SJCRH30 (cell line): ENCODE measurements around the gene PIM3. TPM values are rescaled to one million over a fixed set of nuclear protein-coding genes. Genes with fewer than 3 reads are reported as not detected.

Experiments
- DNase-seq, 2 experiments: peaks; one replicate each; pipeline ENCODE4 v3.0.0-alpha.2; 2015 to 2020
- H3K27ac ChIP-seq: fragments of 250-450 bp; sonication (Bioruptor Pico); 2 replicates; pipeline ENCODE4 v1.5.1; 2020; ENCODE audit warnings: mild to moderate bottlenecking, moderate library complexity
- H3K27me3 ChIP-seq: fragments of 250-450 bp; sonication (Bioruptor Pico); 2 replicates; pipeline ENCODE4 v1.5.1; 2020; ENCODE audit warnings: mild to moderate bottlenecking, moderate library complexity
- H3K36me3 ChIP-seq: fragments of 250-450 bp; sonication (Bioruptor Pico); 2 replicates; pipeline ENCODE4 v1.5.1; 2020; ENCODE audit warnings: mild to moderate bottlenecking, moderate library complexity
- H3K4me1 ChIP-seq: fragments of 250-450 bp; sonication (Bioruptor Pico); 2 replicates; pipeline ENCODE4 v1.5.1; 2020; ENCODE audit warnings: mild to moderate bottlenecking, moderate library complexity
- H3K4me3 ChIP-seq: fragments of 250-450 bp; sonication (Bioruptor Pico); 2 replicates; pipeline ENCODE4 v1.5.1; 2020; ENCODE audit warnings: mild to moderate bottlenecking, moderate library complexity
- H3K9me3 ChIP-seq: fragments of 250-450 bp; sonication (Bioruptor Pico); replicated peaks from 2 replicates; pipeline ENCODE4 v1.5.1; 2020; ENCODE audit warnings: mild to moderate bottlenecking, moderate library complexity
- total RNA-seq: library from RNA; depleted of rRNA; stranded (reverse); fragments of >200 nt; shearing (Covaris generic); gene quantifications from 2 replicates; pipeline ENCODE4 v1.2.3, GENCODE V29; 2014; rRNA removed

Gene PIM3
- 51.2 and 53.6 TPM in 2 replicates for total RNA-seq

- peak; percentile 98 to 99 for DNase-seq
- Histone ChIP-seq H3K4me3 (peak within 1 kb of the TSS; percentile 64), H3K9me3 (no peaks in the 10 kb centered on the region), H3K27me3 (no peaks in the 10 kb centered on the region), H3K27ac (peak within 1 kb of the TSS; percentile 60), H3K36me3 (peaks cover 21% of the 10 kb centered on the region), H3K4me1 (peaks cover 35% of the 10 kb centered on the region)
These were observed at the start of gene PIM3 for GRCh38 chr22:49960159-49961004. Gene PIM3 (plus strand): TSS chr22:49960772. CDS start chr22:49960948, 176 bp downstream.

DNA sequence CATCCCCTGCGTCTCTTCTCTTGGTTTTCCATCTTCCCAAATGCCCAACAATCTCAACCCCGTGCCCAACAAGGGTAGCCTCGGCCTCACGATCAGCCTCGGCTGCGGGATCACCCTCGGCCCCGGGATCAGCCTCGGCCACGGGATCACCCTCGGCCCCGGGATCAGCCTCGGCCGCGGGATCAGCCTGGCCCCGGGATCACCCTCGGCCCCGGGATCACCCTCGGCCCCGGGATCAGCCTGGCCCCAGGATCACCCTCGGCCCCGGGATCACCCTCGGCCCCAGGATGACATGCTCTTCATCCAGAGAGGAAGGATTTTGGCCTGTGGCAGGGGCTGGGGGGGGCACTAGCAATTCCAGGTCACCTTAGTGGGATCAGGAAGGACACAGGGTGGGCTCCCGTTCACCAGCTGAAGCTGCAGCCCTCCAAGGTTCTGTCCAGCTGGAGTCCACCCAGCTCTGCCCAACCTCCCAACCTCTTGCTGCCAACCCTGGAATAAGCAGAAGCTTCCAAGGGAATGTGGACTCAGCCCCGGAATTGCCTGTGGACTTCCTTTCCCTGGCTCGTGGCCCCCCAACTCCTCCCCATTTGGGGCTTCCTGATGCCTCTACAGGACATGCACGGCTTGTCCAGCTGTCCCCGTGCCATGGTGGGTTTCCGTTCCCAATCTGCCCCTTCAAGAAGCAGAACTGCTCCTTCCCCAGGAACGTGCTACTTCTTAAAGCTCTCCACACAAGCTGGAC is 48.5 kb upstream of the PIM3 start:
- H3K36me3 ChIP-seq, result peaks cover 12% of the 10 kb centered on the region
- no peak overlapping the region for H3K27ac ChIP-seq
- no peaks in the 10 kb centered on the region; the same call in 1 of the 2 replicates for H3K4me1 ChIP-seq
- no peak for DNase-seq
- H3K27me3 ChIP-seq, result no peaks in the 10 kb centered on the region
- H3K4me3 ChIP-seq, result no peak overlapping the region
- no peaks in the 10 kb centered on the region for H3K9me3 ChIP-seq

DNA sequence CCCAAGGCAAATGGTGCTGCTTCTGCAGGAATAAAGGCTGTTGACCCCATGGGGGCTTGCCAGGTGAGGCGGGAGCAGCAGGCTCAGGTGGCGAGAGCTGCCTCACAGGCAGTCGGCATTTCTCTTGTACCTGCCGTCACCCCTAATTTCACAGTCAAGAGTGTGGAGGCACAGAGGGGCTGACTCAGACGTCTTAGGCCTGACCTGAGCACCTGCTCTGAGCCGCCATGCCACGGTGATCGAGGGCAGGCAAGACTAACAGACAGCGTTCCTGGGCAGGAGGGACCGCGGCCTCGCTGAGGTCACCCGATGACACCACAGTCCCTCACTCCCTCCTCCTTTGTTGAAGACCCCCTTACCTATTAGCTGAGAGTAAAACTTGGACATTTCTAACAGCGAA is 47.5 kb upstream of the PIM3 start:
- Histone ChIP-seq H3K4me1 (peaks cover 4% of the 10 kb centered on the region; the same call in 1 of the 2 replicates), H3K9me3 (no peaks in the 10 kb centered on the region), H3K4me3 (no peak overlapping the region), H3K36me3 (peaks cover 5% of the 10 kb centered on the region; the same call in 1 of the 2 replicates), H3K27me3 (no peaks in the 10 kb centered on the region), H3K27ac (no peak overlapping the region)
- no peak for DNase-seq

DNA sequence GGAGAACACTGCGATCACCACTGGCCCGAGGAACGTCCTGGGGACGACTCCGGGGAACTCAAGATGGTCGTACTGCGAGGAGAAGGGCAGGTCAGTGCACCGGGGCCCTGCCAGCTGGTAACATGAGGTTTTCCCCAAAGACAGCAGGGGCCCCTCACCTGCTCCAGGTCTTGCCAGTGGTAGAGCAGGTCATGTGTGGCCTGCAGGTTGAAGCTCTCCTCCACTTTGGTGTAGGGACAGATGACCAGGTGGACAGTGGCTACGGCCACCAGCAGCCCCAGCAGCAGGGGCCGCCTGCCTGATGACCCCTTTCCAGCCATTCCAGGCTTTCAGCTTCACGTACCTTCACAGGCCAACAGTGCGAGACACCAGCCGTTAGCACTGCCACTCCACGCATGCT is 47.1 kb upstream of the PIM3 start:
- DNase-seq, result no peak
- Histone ChIP-seq H3K27me3 (no peaks in the 10 kb centered on the region), H3K36me3 (peaks cover 5% of the 10 kb centered on the region; the same call in 1 of the 2 replicates), H3K9me3 (no peaks in the 10 kb centered on the region), H3K27ac (no peak overlapping the region), H3K4me1 (peaks cover 4% of the 10 kb centered on the region; the same call in 1 of the 2 replicates), H3K4me3 (no peak overlapping the region)

DNA sequence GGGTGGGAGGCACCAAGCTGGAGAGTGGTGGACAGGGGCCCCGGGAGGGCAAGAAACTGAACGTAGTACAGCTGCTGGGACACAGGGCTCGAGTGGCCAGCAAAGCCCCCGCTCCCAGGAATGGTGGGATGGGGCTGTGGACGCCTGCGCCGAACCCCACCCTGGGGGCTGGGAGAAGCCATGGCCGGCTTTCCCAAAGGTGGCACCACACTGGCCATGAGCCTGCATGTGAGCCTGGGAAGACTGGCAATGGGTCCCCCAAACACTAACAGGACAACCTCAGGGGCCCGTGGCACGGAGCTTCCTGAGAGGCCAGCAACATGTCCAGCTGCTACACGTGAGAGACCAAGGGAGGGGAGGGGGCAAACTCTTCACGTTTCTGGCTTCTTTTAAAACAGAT is 46.3 kb upstream of the PIM3 start:
- no peaks in the 10 kb centered on the region for H3K27me3 ChIP-seq
- H3K36me3 ChIP-seq, result peaks cover 5% of the 10 kb centered on the region; the same call in 1 of the 2 replicates
- no peak for DNase-seq
- H3K4me3 ChIP-seq, result no peak overlapping the region
- no peak overlapping the region for H3K27ac ChIP-seq
- peaks cover 4% of the 10 kb centered on the region; the same call in 1 of the 2 replicates for H3K4me1 ChIP-seq
- no peaks in the 10 kb centered on the region for H3K9me3 ChIP-seq

DNA sequence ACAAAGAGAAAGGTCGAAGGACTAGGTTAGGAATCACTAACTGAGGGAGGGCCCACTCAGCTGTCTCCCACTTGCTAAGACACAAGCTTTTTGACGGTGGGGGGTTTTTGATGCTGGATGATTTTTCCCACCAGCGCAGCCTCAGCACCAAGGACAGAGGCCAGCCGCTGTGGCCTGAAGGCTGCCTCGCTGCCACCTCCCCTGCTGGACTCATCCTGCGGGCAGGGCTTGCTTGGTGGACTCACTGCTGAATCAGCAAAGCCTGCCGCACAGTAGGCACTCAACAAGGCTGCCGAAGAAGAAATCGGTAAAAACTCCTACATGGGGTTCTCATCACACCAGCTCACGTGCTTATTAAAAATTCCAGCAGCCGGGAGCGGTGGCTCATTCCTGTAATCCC is 45.0 kb upstream of the PIM3 start:
- H3K27me3 ChIP-seq, result no peaks in the 10 kb centered on the region
- peaks cover 4% of the 10 kb centered on the region; the same call in 1 of the 2 replicates for H3K4me1 ChIP-seq
- no peak overlapping the region for H3K4me3 ChIP-seq
- H3K9me3 ChIP-seq, result no peaks in the 10 kb centered on the region
- H3K36me3 ChIP-seq, result peaks cover 5% of the 10 kb centered on the region; the same call in 1 of the 2 replicates
- no peak for DNase-seq
- H3K27ac ChIP-seq, result no peak overlapping the region

GRCh38 chr22:49916831-49917230 is 43.7 kb upstream of the PIM3 start:
- Histone ChIP-seq H3K36me3 (peaks cover 5% of the 10 kb centered on the region; the same call in 1 of the 2 replicates), H3K27ac (no peak overlapping the region), H3K4me3 (no peak overlapping the region), H3K4me1 (peaks cover 4% of the 10 kb centered on the region; the same call in 1 of the 2 replicates), H3K27me3 (no peaks in the 10 kb centered on the region), H3K9me3 (no peaks in the 10 kb centered on the region)
- DNase-seq, result no peak

DNA sequence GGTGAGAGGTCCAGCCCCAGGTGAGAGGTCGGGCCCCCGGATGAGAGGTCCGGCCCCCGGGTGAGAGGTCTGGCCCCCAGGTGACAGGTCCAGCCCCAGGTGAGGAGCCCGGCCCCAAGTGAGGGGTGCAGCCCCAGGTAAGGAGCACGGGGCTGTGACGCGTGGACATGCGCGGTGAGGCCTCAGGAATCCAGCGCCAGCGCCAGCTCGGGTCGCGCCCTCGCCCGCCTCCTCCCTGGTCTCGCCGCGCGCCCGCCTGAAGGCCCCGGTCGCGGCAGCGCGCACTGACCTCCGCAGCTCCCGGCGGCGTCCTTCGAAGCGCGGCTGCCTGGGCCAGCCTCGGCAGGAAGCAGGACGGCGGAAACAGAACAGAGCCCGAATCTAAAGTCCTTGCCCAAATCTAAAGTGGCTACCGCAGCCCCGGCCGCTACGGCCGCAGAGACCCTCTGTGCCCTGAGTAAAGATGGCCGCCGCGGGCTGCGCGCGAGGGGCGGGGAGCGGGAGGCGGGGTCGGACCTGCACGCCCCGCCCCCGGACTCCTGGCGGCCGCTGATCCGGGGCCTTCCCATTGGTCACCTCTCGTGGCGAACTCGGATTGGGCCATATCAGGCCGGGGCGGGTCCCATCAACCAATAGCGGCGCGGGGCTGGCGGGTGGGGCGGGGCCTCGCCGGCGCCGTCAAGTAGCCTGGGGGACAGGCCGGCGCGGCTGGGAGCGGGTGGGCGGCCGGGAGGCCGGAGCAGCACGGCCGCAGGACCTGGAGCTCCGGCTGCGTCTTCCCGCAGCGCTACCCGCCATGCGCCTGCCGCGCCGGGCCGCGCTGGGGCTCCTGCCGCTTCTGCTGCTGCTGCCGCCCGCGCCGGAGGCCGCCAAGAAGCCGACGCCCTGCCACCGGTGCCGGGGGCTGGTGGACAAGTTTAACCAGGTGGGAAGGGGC is 42.3 kb upstream of the PIM3 start, which contains the start of the genes ALG12 and CRELD2:
TSS of gene ALG12 (minus strand) at position 465 of the 937 bp plus-strand sequence. CDS start 4,673 bp downstream, outside the sequence.
TSS of gene CRELD2 (plus strand) at position 661 of the 937 bp plus-strand sequence. CDS start at position 797, 136 bp downstream.
- Histone ChIP-seq H3K9me3 (no peaks in the 10 kb centered on the region), H3K4me3 (peak within 1 kb of the TSS; percentile 73), H3K27ac (peak within 1 kb of the TSS; percentile 58), H3K27me3 (no peaks in the 10 kb centered on the region), H3K4me1 (peaks cover 4% of the 10 kb centered on the region; the same call in 1 of the 2 replicates), H3K36me3 (peaks cover under 1% of the 10 kb centered on the region; the same call in 1 of the 2 replicates)
- peak; percentile 99 to 100 for DNase-seq

DNA sequence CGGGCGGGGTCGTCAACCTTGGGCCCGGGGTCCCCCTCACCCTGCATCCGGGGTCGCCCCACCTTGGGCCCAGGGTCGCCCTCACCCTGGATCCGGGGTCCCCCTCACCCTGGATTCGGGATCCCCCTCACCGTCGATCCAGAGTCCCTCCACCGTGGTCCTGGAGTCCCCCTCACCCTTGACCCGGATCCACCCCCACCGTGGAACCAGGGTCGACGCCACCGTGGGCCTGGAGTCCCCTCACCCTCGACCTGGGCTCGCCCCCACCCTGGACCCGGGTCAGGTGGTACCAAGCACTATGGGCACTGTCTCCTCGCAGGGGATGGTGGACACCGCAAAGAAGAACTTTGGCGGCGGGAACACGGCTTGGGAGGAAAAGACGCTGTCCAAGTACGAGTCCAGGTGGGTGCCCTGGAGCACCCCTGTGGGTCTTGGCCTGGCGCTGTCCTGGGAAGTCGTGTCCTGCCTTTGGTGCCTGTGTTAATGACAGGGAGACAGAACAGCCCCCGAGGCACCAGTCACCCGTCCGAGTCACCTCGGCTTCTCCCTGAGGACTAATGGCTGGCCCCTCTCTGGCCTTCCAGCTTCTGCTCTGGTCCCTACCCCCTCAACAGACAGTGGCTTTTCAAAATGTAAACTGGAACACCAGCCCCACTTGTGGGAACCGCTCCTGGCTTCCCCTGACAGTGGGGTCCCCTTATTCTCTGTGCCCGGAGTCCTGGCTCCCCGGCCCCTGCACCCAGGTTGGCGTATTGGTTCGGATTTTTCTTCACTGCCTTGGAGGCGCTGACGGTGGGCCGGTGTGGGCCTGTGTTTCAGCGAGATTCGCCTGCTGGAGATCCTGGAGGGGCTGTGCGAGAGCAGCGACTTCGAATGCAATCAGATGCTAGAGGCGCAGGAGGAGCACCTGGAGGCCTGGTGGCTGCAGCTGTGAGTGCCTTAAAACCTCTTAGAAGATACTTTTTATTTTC is 41.4 kb upstream of the PIM3 start:
- Histone ChIP-seq H3K4me3 (peak overlapping the region; percentile 73), H3K4me1 (peaks cover 4% of the 10 kb centered on the region; the same call in 1 of the 2 replicates), H3K9me3 (no peaks in the 10 kb centered on the region), H3K27me3 (no peaks in the 10 kb centered on the region), H3K36me3 (no peaks in the 10 kb centered on the region), H3K27ac (no peak overlapping the region)
- no peak for DNase-seq

GRCh38 chr22:49920859-49921258 is 39.7 kb upstream of the PIM3 start:
- H3K27ac ChIP-seq, result no peak overlapping the region
- H3K27me3 ChIP-seq, result no peaks in the 10 kb centered on the region
- H3K4me3 ChIP-seq, result no peak overlapping the region
- no peaks in the 10 kb centered on the region for H3K36me3 ChIP-seq
- no peak for DNase-seq
- peaks cover 4% of the 10 kb centered on the region; the same call in 1 of the 2 replicates for H3K4me1 ChIP-seq
- H3K9me3 ChIP-seq, result no peaks in the 10 kb centered on the region

DNA sequence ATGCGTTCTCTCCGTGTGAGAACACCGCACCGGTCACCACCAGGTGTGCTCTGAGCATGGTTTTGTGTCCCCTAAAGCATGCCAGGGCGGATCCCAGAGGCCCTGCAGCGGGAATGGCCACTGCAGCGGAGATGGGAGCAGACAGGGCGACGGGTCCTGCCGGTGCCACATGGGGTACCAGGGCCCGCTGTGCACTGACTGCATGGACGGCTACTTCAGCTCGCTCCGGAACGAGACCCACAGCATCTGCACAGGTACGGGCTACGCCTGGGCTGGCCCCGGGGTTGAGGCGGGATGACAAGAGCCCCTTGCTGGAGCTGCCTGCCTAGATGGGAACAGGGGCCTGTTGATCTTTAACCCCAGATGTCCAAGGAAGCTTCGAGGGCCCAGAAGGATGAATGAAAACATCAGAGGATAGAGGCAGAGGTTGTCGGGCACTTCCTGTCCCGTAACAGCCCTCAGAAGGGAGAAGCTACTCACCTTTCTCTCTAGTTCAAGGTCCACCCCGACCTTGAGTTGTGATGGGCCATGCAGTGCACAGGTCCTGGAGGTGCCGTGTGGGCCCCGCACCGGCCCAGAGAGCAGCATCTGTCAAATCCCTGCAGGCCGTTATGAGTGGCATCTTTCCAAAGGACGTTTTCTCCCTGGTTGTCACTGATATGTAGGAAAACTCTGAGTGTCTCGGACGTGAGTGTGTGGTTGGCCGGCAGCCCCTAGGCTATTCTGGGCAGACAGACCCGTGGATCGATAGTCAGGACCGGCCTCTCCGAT is 38.9 kb upstream of the PIM3 start:
- DNase-seq, result no peak
- Histone ChIP-seq H3K4me3 (no peak overlapping the region), H3K36me3 (no peaks in the 10 kb centered on the region), H3K4me1 (peaks cover 4% of the 10 kb centered on the region; the same call in 1 of the 2 replicates), H3K27me3 (no peaks in the 10 kb centered on the region), H3K27ac (no peak overlapping the region), H3K9me3 (no peaks in the 10 kb centered on the region)

DNA sequence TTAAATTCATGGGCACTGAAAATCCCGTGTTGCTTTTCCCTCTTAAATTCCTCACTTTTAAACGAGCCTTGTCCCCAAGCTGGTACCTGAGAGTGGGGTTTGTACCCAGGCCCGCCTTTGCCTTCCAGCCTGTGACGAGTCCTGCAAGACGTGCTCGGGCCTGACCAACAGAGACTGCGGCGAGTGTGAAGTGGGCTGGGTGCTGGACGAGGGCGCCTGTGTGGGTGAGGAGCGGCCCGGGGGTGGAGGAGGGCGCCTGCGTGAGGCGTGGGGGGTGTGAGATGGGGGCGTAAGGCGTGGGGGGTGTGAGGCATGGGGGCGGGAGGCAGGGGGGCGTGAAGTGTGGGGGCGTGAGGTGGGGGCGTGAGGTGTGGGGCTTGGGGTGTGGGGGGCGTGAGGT is 38.1 kb upstream of the PIM3 start:
- Histone ChIP-seq H3K27ac (no peak overlapping the region), H3K9me3 (no peaks in the 10 kb centered on the region), H3K36me3 (no peaks in the 10 kb centered on the region), H3K4me3 (no peak overlapping the region), H3K4me1 (no peaks in the 10 kb centered on the region; the same call in 1 of the 2 replicates), H3K27me3 (no peaks in the 10 kb centered on the region)
- DNase-seq, result no peak
